Panc1 (cell line): ENCODE measurements around the gene PSMB5. TPM values are rescaled to one million over a fixed set of nuclear protein-coding genes. Genes with fewer than 3 reads are reported as not detected.

ENCODE experiments used
- ATAC-seq: fragments of 200-7000 bp; cut with Tn5 transposase; 2 replicates; pipeline ENCODE4 v1.9.1; 2020; ENCODE audit warnings: mild to moderate bottlenecking, moderate library complexity
- BruUV-seq: library from RNA; stranded (reverse); fragments of 400-500 nt; replicated peaks from 2 replicates; lab custom pipeline; 2021; lab: Mats Ljungman, UMichigan
- CTCF ChIA-PET: fragments of 300-600 bp; sonication (Branson Sonifier 250); formaldehyde crosslinking; loops from one replicate; lab custom pipeline; 2022; ENCODE audit warnings: antibody characterized with exemption; lab: Charles Lee
- POLR2A ChIA-PET: fragments of 300-600 bp; sonication (Branson Sonifier 250); formaldehyde crosslinking; loops from one replicate; lab custom pipeline; 2022; ENCODE audit warnings: antibody characterized with exemption; lab: Charles Lee
- DNase-seq: peaks from one replicate; pipeline ENCODE4 v3.0.0-alpha.2; 2010; ENCODE audit warnings: low read depth, low spot score
- H3K27ac ChIP-seq: 2 replicates; pipeline ENCODE4 v1.5.1; 2011; ENCODE audit warnings: mild to moderate bottlenecking, low read length, inconsistent platforms
- H3K27me3 ChIP-seq: fragments of 200-500 bp; sonication (Bioruptor generic); 2 replicates; pipeline ENCODE4 v1.6.0; 2014; ENCODE audit warnings: low read length, inconsistent platforms; ENCODE audit not compliant: control insufficient read depth, insufficient read depth
- H3K36me3 ChIP-seq: fragments of 200-500 bp; sonication (Bioruptor generic); 2 replicates; pipeline ENCODE4 v1.5.1; 2014; ENCODE audit warnings: inconsistent platforms, mild to moderate bottlenecking, low read length, moderate library complexity; ENCODE audit not compliant: control insufficient read depth, insufficient read depth
- H3K4me1 ChIP-seq: 2 replicates; pipeline ENCODE4 v1.5.1; 2011; ENCODE audit warnings: inconsistent platforms, mild to moderate bottlenecking, low read length, moderate library complexity; ENCODE audit not compliant: control insufficient read depth, insufficient read depth
- H3K4me3 ChIP-seq, 2 experiments: 2 replicates each; pipeline ENCODE4 v1.5.1; 2011 to 2012; ENCODE audit warnings: low read depth in 2 of 2, low read length in 2 of 2, mild to moderate bottlenecking in 2 of 2, inconsistent platforms in 1 of 2, moderate library complexity in 1 of 2
- H3K9me3 ChIP-seq: fragments of 200-500 bp; sonication (Bioruptor generic); 2 replicates; pipeline ENCODE4 v1.5.1; 2014; ENCODE audit warnings: low read depth, mild to moderate bottlenecking, inconsistent platforms, low read length, moderate library complexity; ENCODE audit not compliant: control insufficient read depth, insufficient read depth
- CTCF ChIP-seq: fragments of 450-650 bp; IDR thresholded peaks from 2 replicates; pipeline ENCODE4 v1.5.1; 2017; ENCODE audit warnings: mild to moderate bottlenecking
- POLR2AphosphoS5 ChIP-seq: IDR thresholded peaks from 2 replicates; pipeline ENCODE4 v1.6.1; 2012; ENCODE audit warnings: mild to moderate bottlenecking, low read depth, low read length, moderate library complexity
- REST ChIP-seq, 2 experiments: IDR thresholded peaks; 2 replicates each; pipeline ENCODE4 v1.6.1; 2011 to 2012; ENCODE audit warnings: low read depth in 2 of 2, control low read depth in 1 of 2, low read length in 1 of 2, mild to moderate bottlenecking in 1 of 2, moderate library complexity in 1 of 2; ENCODE audit not compliant: insufficient read depth in 1 of 2
- SIN3A ChIP-seq: IDR thresholded peaks from 2 replicates; pipeline ENCODE4 v1.6.1; 2012; ENCODE audit warnings: low read depth, mild to moderate bottlenecking, low read length, moderate library complexity, borderline replicate concordance; ENCODE audit not compliant: insufficient read depth
- TCF7L2 ChIP-seq: IDR thresholded peaks from 2 replicates; pipeline ENCODE4 v1.6.1; 2011; ENCODE audit warnings: mild to moderate bottlenecking, low read depth, low read length, inconsistent platforms
- in situ Hi-C: cut with HindIII; loops from 2 replicates; pipeline ENCODE4 v1.10.0; 2016; ENCODE audit warnings: low sequenced_read_pairs, low pct_unique_long_range_greater_than_20kb
- intact Hi-C: fragments of 100-400 bp; cut with micrococcal nuclease; formaldehyde crosslinking; loops from one replicate; pipeline ENCODE4 v1.10.0; 2022; ENCODE audit not compliant: unreplicated experiment
- total RNA-seq: library from RNA; stranded (reverse); gene quantifications from one replicate; pipeline ENCODE4 v1.2.1, GENCODE V29; 2021; ENCODE audit not compliant: unreplicated experiment

The PSMB5 gene
- total RNA-seq, 1 experiment from 2014 or later = 149 TPM

- Histone ChIP-seq H3K9me3 (no peaks in the 10 kb centered on the region), H3K27ac (peak overlapping the region; percentile 59; the same call in 1 of the 2 replicates), H3K27me3 (no peaks in the 10 kb centered on the region), H3K4me1 (peaks cover 15% of the 10 kb centered on the region), H3K4me3 (peak overlapping the region; percentile 51 to 55), H3K36me3 (peaks cover 13% of the 10 kb centered on the region)
- BruUV-seq = no TSS peak
- in situ Hi-C loops = no loop called here
- peak; percentile 70 for DNase-seq
- ChIA-PET POLR2A (no interaction called here), CTCF (interaction anchor here (1.4 to 2.1 kb wide), 3 partner anchors 11 to 72 kb away, joined by 4 to 16 read pairs (median 8); no protein-coding TSS in a partner anchor)
- peak; percentile 83 for ATAC-seq
- TF ChIP-seq CTCF (peak; percentile 93), REST (IDR thresholded peaks at IDR 0.05; ENCODE audit: insufficient read depth in 1 of 2, low read depth in 2 of 2, low read length in 1 of 2) (no peak), TCF7L2 (no peak), POLR2AphosphoS5 (peak; percentile 46; the same call in 1 of the 2 replicates), SIN3A (0 out of 2 replicates have a peak, but pooled peaks have one; percentile 40)
- intact Hi-C loops = loop anchor here (1.0 to 5.0 kb wide), 2 partner anchors 72 to 126 kb away; no protein-coding TSS in a partner anchor
These were observed 23.3 kb upstream of the PSMB5 start for GRCh38 chr14:23057757-23058653.

- POLR2A ChIA-PET = no interaction called here
- Histone ChIP-seq H3K4me3 (peak within 1 kb of the TSS; percentile 55 to 60), H3K36me3 (peaks cover 6% of the 10 kb centered on the region; the same call in 1 of the 2 replicates), H3K9me3 (no peaks in the 10 kb centered on the region), H3K27ac (peak within 1 kb of the TSS; percentile 68), H3K27me3 (no peaks in the 10 kb centered on the region), H3K4me1 (peaks cover 6% of the 10 kb centered on the region)
- in situ Hi-C loops (no loop called here), intact Hi-C loops (loop anchor here (5.0 kb wide), 1 partner anchor 125 kb away; no protein-coding TSS in a partner anchor)
- BruUV-seq = no TSS peak
- TF ChIP-seq REST (IDR thresholded peaks at IDR 0.05; ENCODE audit: insufficient read depth in 1 of 2, low read depth in 2 of 2, low read length in 1 of 2) (no peak), POLR2AphosphoS5 (no peak), CTCF (no peak), SIN3A (no peak), TCF7L2 (no peak)
- peak; percentile 80 for ATAC-seq
- CTCF ChIA-PET = interaction anchor here (0.7 to 2.6 kb wide), 6 partner anchors 62 to 72 kb away, joined by 3 to 16 read pairs (median 4); no protein-coding TSS in a partner anchor
- DNase-seq = no peak
These were observed 22.5 kb upstream of the PSMB5 start, which contains the start of gene CDH24 for GRCh38 chr14:23056956-23057756. Gene CDH24, minus strand, starts transcription at chr14:23057520. Its CDS starts 1,787 bp downstream, at chr14:23055733.
